ENCODE measurements around the gene CRTC2. TPM values are rescaled to one million over a fixed set of nuclear protein-coding genes. Genes with fewer than 3 reads are reported as not detected.

CRTC2 gene
- total RNA-seq, 4 donors from 2014 or later: 14.3 to 28.1 (median 21.1) TPM

DNA sequence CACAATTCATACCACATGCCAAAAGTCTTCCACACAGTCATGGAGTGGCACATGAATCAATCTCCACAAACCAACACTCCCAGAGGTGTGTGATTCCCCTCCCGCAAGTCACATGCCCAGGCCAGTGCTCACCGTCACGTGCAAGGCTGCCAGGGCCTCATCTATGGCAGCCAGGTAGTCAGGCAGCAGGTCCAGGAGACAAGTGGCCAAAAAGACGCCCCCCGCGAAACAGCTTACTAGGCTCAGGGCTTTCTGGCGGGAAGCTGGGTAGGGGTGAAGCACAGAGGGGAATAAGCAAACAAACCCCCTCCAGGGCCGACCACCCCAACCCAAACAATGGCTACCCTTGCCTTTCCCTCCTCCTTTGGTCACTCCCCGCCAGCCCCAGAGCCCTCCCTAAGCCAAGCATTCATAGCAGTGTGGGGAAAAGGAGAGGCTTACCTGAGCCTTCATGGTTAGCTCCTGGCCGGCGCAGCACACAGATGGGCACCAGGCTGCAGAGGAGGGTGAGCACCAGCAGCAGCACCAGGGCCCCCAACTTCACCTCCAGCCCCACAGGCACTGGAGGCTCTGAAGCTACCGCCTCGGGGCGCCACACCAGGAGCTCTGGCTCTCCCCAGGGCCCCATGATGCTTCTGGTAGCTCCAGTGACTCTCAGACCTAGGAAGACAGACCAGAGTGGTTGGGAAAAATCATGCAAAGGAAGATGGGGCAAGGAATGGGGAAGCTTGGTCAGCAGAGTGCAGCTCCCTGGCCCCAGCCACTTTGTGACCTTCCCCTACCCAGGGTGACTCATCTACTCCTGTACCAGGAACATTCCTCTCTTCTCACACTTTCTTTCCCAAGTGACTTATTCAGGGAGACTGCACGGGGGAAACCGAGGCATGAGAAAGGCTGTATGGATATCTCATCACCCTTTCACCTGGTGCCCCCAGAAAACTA lies 3.9 kb upstream of the CRTC2 start:
- DNase-seq (ENCODE audit: low spot score in 2 of 2): no peak
- intact Hi-C loops (cut with DNase I; ENCODE audit: low total_unique reads): no loop called here
- WGBS, 2 donors: 27 to 35% methylated on average over 15 to 16 of the region's 16 CpGs
- H3K4me3 ChIP-seq (ENCODE audit: low read depth, poor library complexity, severe bottlenecking): peak overlapping the region; percentile 50
- TF ChIP-seq, protein P1, sequence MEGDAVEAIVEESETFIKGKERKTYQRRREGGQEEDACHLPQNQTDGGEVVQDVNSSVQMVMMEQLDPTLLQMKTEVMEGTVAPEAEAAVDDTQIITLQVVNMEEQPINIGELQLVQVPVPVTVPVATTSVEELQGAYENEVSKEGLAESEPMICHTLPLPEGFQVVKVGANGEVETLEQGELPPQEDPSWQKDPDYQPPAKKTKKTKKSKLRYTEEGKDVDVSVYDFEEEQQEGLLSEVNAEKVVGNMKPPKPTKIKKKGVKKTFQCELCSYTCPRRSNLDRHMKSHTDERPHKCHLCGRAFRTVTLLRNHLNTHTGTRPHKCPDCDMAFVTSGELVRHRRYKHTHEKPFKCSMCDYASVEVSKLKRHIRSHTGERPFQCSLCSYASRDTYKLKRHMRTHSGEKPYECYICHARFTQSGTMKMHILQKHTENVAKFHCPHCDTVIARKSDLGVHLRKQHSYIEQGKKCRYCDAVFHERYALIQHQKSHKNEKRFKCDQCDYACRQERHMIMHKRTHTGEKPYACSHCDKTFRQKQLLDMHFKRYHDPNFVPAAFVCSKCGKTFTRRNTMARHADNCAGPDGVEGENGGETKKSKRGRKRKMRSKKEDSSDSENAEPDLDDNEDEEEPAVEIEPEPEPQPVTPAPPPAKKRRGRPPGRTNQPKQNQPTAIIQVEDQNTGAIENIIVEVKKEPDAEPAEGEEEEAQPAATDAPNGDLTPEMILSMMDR (IDR thresholded peaks at IDR 0.05): no peak
- no peak for TF ChIP-seq POLR2A (IDR thresholded peaks at IDR 0.05)

DNA sequence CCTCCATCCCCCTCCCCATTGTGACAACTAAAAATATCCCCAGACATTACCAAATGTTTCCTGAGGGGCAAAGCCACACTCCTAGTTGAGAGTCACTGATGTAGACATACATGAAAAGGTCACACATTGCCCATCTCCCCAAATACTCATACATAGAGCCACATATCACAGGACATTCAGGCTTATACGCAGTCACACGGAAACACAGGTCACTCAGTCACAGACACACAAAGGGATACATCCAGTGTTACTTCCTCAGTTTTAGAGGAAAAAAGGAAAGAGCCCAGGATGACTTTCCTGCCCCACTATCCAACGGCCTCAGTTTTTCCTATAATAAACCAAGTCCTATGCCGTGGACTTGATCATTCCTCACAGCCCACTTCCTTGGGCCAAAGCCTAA lies 3.0 kb upstream of the CRTC2 start:
- no peak for DNase-seq (ENCODE audit: low spot score in 2 of 2)
- 65 to 69% methylated on average over 4 of the region's 4 CpGs for WGBS, 2 donors
- intact Hi-C loops (cut with DNase I; ENCODE audit: low total_unique reads): no loop called here
- H3K4me3 ChIP-seq (ENCODE audit: low read depth, poor library complexity, severe bottlenecking): no peak overlapping the region
- no peak for TF ChIP-seq POLR2A (IDR thresholded peaks at IDR 0.05)
- TF ChIP-seq, protein P1 (IDR thresholded peaks at IDR 0.05): no peak

DNA sequence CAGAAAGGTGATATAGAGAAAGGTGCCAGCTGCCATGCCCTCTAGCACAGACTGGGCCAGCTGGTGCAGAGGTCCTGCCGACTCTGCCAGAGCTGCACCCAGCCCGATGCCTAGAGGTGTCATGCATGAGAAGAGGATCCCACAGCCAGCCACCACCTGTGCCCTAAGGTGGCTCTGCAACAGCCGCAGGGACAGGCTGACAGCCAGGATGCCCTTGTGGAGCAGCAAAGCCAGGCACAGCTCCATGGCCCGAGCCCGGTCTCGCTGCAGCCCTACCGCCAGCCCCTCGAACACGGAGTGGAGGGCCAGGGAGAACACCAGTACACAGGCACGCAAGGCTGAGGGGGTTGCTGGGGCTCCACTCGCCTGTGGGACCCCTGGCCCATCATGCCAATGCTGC lies 1.8 kb upstream of the CRTC2 start:
- WGBS, 2 donors: 56 to 63% methylated on average over 2 to 11 of the region's 11 CpGs
- no peak for TF ChIP-seq POLR2A (IDR thresholded peaks at IDR 0.05)
- TF ChIP-seq, protein P1 (IDR thresholded peaks at IDR 0.05): no peak
- DNase-seq (ENCODE audit: low spot score in 2 of 2): no peak
- intact Hi-C loops (cut with DNase I; ENCODE audit: low total_unique reads): no loop called here
- H3K4me3 ChIP-seq (ENCODE audit: low read depth, poor library complexity, severe bottlenecking): no peak overlapping the region

DNA sequence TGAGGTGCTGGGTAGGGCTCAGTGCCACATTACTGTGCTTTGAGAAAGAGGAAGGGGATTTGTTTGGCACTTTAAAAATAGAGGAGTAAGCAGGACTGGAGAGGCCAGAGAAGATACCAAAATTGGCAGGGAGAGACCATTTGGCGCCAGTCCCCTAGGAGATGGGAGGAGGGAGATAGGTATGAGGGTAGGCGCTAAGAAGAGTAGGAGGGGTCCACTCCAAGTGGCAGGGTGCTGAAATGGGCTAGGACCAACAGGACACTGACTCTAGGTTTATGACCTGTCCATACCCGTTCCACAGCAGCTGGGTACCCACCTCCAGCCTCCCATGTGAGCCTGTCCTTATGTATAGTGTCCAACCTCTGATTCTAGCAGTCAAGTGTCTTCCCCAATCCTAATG lies 1.0 kb upstream of the CRTC2 start:
- WGBS, 2 donors: 58 to 77% methylated on average over 3 of the region's 3 CpGs
- intact Hi-C loops (cut with DNase I; ENCODE audit: low total_unique reads): no loop called here
- TF ChIP-seq POLR2A (IDR thresholded peaks at IDR 0.05): no peak
- TF ChIP-seq, protein P1 (IDR thresholded peaks at IDR 0.05): no peak
- H3K4me3 ChIP-seq (ENCODE audit: low read depth, poor library complexity, severe bottlenecking): no peak overlapping the region
- DNase-seq (ENCODE audit: low spot score in 2 of 2): no peak

DNA sequence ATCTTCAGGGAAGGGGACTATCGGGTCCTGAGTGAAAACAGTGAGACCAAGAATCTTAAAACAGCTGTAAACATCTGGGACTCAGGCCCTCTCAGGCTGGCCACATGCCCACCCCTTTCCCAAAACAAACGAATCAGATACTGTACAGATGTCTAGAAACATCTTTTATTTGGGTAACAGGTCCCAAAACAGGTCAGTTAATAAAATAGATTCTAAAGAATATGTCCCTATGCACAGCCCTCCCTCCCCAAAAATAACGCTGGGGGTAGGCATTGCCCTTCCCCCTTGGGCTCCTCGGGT lies 499 bp upstream of the CRTC2 start:
- H3K4me3 ChIP-seq (ENCODE audit: low read depth, poor library complexity, severe bottlenecking): no peak overlapping the region
- intact Hi-C loops (cut with DNase I; ENCODE audit: low total_unique reads): no loop called here
- TF ChIP-seq, protein P1 (IDR thresholded peaks at IDR 0.05): no peak
- no peak for TF ChIP-seq POLR2A (IDR thresholded peaks at IDR 0.05)
- no peak for DNase-seq (ENCODE audit: low spot score in 2 of 2)
- 14% methylated on average over 4 of the region's 4 CpGs for WGBS, 2 donors

DNA sequence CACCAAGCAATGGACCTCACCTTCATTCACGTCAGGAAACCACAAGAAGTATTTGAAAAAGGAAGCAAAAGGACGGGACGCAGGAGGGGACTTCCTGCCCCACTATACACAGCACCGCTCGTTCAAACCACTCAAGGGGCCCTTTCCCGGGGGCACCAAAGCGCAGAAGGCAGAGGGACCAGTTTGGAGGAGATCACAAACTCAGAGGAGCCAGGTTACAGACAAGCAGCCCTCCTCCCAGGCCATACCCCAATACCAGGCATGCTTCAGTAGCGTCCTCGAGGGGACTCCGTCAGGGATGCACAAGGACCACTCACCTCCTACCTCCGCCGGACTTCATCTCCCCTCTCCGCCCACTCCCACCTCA lies 685 bp downstream of the CRTC2 start:
- H3K4me3 ChIP-seq (ENCODE audit: low read depth, poor library complexity, severe bottlenecking): peak overlapping the region; percentile 87
- intact Hi-C loops (cut with DNase I; ENCODE audit: low total_unique reads): no loop called here
- WGBS, 2 donors: 0 to 1% methylated on average over 13 of the region's 13 CpGs
- TF ChIP-seq, protein P1 (IDR thresholded peaks at IDR 0.05): no peak
- TF ChIP-seq POLR2A (IDR thresholded peaks at IDR 0.05): no peak
- no peak for DNase-seq (ENCODE audit: low spot score in 2 of 2)
